ENCODE data around the gene DNAJC3. TPM values are rescaled to one million over a fixed set of nuclear protein-coding genes. Genes with fewer than 3 reads are reported as not detected.

Gene DNAJC3
- total and polyA plus RNA-seq, 2 of the 13 experiments (the other 11 are each of a cell fraction or from before 2014, with no cell fraction given): 10.4 to 48.2 TPM

- TF ChIP-seq ZSCAN5A (CRISPR knock-in tag; IDR thresholded peaks at IDR 0.05; ENCODE audit: borderline replicate concordance) (peak; percentile 53; the same call in 1 of the 2 replicates), EEA1 (CRISPR knock-in tag; IDR thresholded peaks at IDR 0.05; ENCODE audit: borderline replicate concordance) (0 out of 2 replicates have a peak, but pooled peaks have one; percentile 32), ZNF557 (CRISPR knock-in tag; IDR thresholded peaks at IDR 0.05) (no peak), TOE1 (CRISPR knock-in tag; IDR thresholded peaks at IDR 0.05) (peak; percentile 73; the same call in 1 of the 2 replicates), IRF1 (CRISPR knock-in tag; IDR thresholded peaks at IDR 0.05; ENCODE audit: low read depth) (no peak), ZNF883 (CRISPR knock-in tag; IDR thresholded peaks at IDR 0.05; ENCODE audit: not compliant biosample characterization) (peak; percentile 87), ZEB1 (IDR thresholded peaks at IDR 0.05; ENCODE audit: insufficient replicate concordance, low read depth) (no peak), POGZ (CRISPR knock-in tag; IDR thresholded peaks at IDR 0.05) (peak; percentile 54; the same call in 1 of the 2 replicates), PAWR (CRISPR knock-in tag; IDR thresholded peaks at IDR 0.05; ENCODE audit: borderline replicate concordance) (no peak), ZNF281 (CRISPR knock-in tag; IDR thresholded peaks at IDR 0.05; ENCODE audit: borderline replicate concordance) (no peak), ZNF614 (CRISPR knock-in tag; IDR thresholded peaks at IDR 0.05; ENCODE audit: borderline replicate concordance) (0 out of 2 replicates have a peak, but pooled peaks have one; percentile 41)
- TF ChIP-seq, protein P1, sequence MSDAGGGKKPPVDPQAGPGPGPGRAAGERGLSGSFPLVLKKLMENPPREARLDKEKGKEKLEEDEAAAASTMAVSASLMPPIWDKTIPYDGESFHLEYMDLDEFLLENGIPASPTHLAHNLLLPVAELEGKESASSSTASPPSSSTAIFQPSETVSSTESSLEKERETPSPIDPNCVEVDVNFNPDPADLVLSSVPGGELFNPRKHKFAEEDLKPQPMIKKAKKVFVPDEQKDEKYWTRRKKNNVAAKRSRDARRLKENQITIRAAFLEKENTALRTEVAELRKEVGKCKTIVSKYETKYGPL (CRISPR knock-in tag; IDR thresholded peaks at IDR 0.05): no peak
- TF ChIP-seq, protein P2, sequence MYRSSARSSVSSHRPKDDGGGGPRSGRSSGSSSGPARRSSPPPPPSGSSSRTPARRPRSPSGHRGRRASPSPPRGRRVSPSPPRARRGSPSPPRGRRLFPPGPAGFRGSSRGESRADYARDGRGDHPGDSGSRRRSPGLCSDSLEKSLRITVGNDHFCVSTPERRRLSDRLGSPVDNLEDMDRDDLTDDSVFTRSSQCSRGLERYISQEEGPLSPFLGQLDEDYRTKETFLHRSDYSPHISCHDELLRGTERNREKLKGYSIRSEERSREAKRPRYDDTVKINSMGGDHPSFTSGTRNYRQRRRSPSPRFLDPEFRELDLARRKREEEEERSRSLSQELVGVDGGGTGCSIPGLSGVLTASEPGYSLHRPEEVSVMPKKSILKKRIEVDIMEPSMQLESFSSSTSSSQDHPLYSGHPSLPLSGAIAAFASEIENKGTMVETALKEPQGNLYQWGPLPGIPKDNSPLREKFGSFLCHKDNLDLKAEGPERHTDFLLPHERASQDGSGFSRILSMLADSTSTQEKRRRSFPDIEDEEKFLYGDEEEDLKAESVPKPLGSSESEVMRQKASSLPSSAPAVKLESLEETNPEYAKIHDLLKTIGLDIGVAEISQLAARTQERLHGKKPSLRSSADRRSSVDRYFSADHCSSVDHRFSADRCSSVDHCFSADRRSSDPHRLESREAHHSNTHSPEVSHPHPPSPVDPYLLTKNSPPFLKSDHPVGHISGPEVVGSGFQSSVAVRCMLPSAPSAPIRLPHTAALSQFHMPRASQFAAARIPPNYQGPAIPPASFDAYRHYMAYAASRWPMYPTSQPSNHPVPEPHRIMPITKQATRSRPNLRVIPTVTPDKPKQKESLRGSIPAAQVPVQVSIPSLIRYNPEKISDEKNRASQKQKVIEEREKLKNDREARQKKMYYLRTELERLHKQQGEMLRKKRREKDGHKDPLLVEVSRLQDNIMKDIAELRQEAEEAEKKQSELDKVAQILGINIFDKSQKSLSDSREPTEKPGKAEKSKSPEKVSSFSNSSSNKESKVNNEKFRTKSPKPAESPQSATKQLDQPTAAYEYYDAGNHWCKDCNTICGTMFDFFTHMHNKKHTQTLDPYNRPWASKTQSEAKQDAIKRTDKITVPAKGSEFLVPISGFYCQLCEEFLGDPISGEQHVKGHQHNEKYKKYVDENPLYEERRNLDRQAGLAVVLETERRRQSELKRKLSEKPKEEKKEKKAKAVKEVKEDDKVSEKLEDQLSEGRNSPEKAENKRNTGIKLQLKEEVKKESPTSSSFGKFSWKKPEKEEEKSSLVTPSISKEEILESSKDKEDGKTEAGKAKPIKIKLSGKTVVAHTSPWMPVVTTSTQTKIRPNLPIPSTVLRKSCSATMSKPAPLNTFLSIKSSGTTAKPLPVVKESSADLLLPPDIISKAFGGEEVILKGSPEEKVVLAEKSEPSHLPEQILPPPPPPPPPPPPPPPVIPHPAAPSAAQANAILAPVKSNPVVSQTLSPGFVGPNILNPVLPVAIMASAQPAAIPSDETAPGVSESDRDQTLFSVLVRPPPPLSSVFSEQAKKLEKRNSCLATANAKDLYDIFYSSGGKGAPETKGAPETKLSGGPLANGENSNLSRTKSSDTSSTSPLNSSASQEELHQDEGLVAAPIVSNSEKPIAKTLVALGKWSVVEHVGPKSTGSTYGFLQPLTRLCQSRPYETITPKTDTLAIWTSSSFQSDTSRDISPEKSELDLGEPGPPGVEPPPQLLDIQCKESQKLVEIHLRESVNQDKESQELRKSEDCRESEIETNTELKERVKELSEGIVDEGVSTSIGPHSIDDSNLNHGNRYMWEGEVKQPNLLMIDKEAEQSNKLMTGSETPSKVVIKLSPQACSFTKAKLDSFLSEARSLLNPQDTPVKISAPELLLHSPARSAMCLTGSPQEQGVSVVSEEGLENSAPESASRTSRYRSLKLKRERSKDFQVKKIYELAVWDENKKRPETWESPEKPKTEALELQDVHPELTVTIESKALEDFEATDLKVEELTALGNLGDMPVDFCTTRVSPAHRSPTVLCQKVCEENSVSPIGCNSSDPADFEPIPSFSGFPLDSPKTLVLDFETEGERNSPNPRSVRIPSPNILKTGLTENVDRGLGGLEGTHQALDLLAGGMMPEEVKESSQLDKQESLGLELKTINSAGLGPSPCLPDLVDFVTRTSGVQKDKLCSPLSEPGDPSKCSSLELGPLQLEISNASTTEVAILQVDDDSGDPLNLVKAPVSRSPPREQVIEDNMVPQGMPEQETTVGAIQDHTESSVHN (CRISPR knock-in tag; IDR thresholded peaks at IDR 0.05): no peak
These were observed at the start of gene DNAJC3 (continued) for GRCh38 chr13:95676762-95677563.
